ENCODE results near the gene FGF2. TPM values are rescaled to one million over a fixed set of nuclear protein-coding genes. Genes with fewer than 3 reads are reported as not detected.

The FGF2 gene
- total RNA-seq, 4 donors from 2014 or later: 27.0 to 46.4 (median 32.1) TPM

GRCh38 chr4:122875949-122876348 is 49.3 kb downstream of the FGF2 start:
- peaks cover 0 to 12% (median 0%) of the 10 kb centered on the region in 4 donors for H3K4me1 ChIP-seq
- H3K27me3 ChIP-seq: no peaks in the 10 kb centered on the region
- TF ChIP-seq EP300 (IDR thresholded peaks at IDR 0.05): no peak
- no peak for TF ChIP-seq CTCF (IDR thresholded peaks at IDR 0.05)
- no peak for TF ChIP-seq POLR2A (IDR thresholded peaks at IDR 0.05; ENCODE audit: low read depth)
- TF ChIP-seq POLR2AphosphoS5 (IDR thresholded peaks at IDR 0.05): no peak
- 89% methylated on average over 5 of the region's 5 CpGs for WGBS
- intact Hi-C loops (cut with DNase I): no loop called here
- no peak overlapping the region for H3K4me3 ChIP-seq
- peaks cover 0 to 24% (median 5%) of the 10 kb centered on the region in 4 donors for H3K36me3 ChIP-seq
- no peak for DNase-seq (ENCODE audit: extremely low spot score)
- no peak overlapping the region for H3K27ac ChIP-seq (replicated peaks in 1 of 4)
- no peaks in the 10 kb centered on the region for H3K9me3 ChIP-seq

- 97% methylated on average over 3 of the region's 3 CpGs for WGBS
Observed at GRCh38 chr4:122876456-122876855, 49.8 kb downstream of the FGF2 start.

GRCh38 chr4:122879001-122879400 is 52.4 kb downstream of the FGF2 start:
- no peak for TF ChIP-seq POLR2A (IDR thresholded peaks at IDR 0.05; ENCODE audit: low read depth)
- no peak for TF ChIP-seq EP300 (IDR thresholded peaks at IDR 0.05)
- TF ChIP-seq CTCF (IDR thresholded peaks at IDR 0.05): no peak
- no peak for TF ChIP-seq POLR2AphosphoS5 (IDR thresholded peaks at IDR 0.05)
- DNase-seq (ENCODE audit: extremely low spot score): no peak
- H3K27me3 ChIP-seq: no peaks in the 10 kb centered on the region
- no peak overlapping the region for H3K27ac ChIP-seq (replicated peaks in 1 of 4)
- peaks cover 0 to 29% (median 9%) of the 10 kb centered on the region in 4 donors for H3K36me3 ChIP-seq
- peaks cover 0 to 8% (median under 1%) of the 10 kb centered on the region in 4 donors for H3K4me1 ChIP-seq
- intact Hi-C loops (cut with DNase I): no loop called here
- H3K9me3 ChIP-seq: no peaks in the 10 kb centered on the region
- H3K4me3 ChIP-seq: no peak overlapping the region

More at GRCh38 chr4:122876456-122876855, 49.8 kb downstream of the FGF2 start:
- Histone ChIP-seq H3K4me1 (peaks cover 0 to 12% (median 0%) of the 10 kb centered on the region in 4 donors), H3K27me3 (no peaks in the 10 kb centered on the region), H3K4me3 (no peak overlapping the region), H3K27ac (replicated peaks in 1 of 4) (no peak overlapping the region), H3K9me3 (no peaks in the 10 kb centered on the region), H3K36me3 (peaks cover 0 to 29% (median 7%) of the 10 kb centered on the region in 4 donors)
- no peak for TF ChIP-seq CTCF (IDR thresholded peaks at IDR 0.05)
- TF ChIP-seq EP300 (IDR thresholded peaks at IDR 0.05): no peak
- no peak for TF ChIP-seq POLR2AphosphoS5 (IDR thresholded peaks at IDR 0.05)
- no peak for DNase-seq (ENCODE audit: extremely low spot score)
- intact Hi-C loops (cut with DNase I): no loop called here

GRCh38 chr4:122882857-122883735 is 56.5 kb downstream of the FGF2 start:
- 87% methylated on average over 5 of the region's 5 CpGs for WGBS
- DNase-seq (ENCODE audit: extremely low spot score): no peak
- intact Hi-C loops (cut with DNase I): no loop called here
- H3K27me3 ChIP-seq: no peaks in the 10 kb centered on the region
- H3K4me3 ChIP-seq: no peak overlapping the region
- TF ChIP-seq EP300 (IDR thresholded peaks at IDR 0.05) (no peak), POLR2A (IDR thresholded peaks at IDR 0.05; ENCODE audit: low read depth) (no peak), POLR2AphosphoS5 (IDR thresholded peaks at IDR 0.05) (no peak), CTCF (IDR thresholded peaks at IDR 0.05) (no peak)
- no peaks in the 10 kb centered on the region for H3K9me3 ChIP-seq
- H3K27ac ChIP-seq (replicated peaks in 1 of 4): no peak overlapping the region
- H3K36me3 ChIP-seq: peaks cover 0 to 16% (median 11%) of the 10 kb centered on the region in 4 donors
- H3K4me1 ChIP-seq: peaks cover 0 to 7% (median 3%) of the 10 kb centered on the region in 4 donors
